Stimulated activated CD8-positive, alpha-beta memory T cell treated with anti-CD3 and anti-CD28 coated beads, Interleukin-12 subunit alpha, Interleukin-12 subunit beta, amount 100 ng/mL, for 4 hours (primary cell): Measurements from ENCODE around the gene KRTAP5-7.
"Not testable (repeated sequence)": the region's sequence is repeated elsewhere in the genome, so short reads cannot be mapped to it uniquely, and the experiment has no call there.

Experiments used
- DNase-seq: peaks from one replicate; pipeline ENCODE4 v3.0.0-alpha.2; 2020; ENCODE audit warnings: low read depth

KRTAP5-7 gene

GRCh38 chr11:71558996-71559395 is 31.9 kb downstream of the KRTAP5-7 start:
- DNase-seq = no peak

DNA sequence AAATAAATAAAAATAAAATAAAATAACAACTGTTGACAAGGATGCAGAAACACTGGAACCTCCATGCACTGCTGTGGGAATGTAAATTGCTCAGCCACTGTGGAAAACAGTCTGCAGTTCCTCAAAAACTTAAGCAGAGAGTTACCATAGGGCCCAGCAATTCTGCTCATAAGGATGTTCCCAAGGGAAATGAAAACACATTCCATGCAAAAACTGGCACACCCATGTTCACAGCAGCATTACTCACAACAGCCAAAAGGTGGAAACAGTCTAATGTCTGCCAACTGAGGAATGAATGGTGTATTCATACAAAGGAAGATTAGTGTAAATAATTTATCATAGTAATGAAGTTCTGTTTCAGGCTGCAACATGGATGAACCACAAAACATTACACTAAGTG is 35.1 kb downstream of the KRTAP5-7 start:
- DNase-seq = no peak

DNA sequence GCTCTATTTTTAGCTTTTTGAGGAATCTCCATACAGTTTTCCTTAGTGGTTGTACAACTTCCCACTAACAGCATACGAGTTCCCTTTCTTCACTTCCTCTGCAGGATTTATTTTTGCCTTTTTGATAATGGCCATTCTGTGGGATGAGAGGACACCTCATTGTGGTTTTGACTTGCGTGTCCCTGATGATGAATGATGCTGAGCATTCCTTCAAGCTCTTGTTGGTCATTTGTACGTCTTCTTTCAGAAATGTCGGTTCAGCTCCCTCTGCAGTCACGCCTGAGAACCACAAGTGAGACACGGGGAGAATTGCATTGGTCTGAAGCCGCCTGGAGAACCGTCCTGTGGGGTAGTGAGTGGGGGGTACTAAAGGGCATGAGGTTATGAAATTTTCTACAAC is 36.3 kb downstream of the KRTAP5-7 start:
- no peak for DNase-seq

DNA sequence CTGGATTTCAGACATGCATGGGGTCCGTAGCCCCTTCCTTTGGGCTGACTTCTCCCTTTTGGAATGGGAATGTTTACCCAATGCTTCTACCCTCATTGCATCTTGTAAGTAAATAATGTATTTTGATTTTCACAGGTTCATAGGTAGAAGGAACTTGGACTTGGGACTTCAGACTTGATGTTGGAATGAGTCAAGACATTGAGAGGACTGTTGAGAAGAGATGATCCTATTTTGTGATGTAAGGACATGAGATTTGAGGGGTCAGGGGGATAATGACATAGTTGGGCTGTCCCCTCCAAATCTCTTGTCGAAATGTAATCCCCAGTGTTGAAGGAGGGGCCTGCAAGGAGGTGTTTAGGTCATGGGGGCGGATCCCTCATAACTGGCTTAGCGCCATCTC is 37.4 kb downstream of the KRTAP5-7 start:
- no peak for DNase-seq

GRCh38 chr11:71565263-71565662 is 38.2 kb downstream of the KRTAP5-7 start, which contains the start of gene KRTAP5-10:
TSS of gene KRTAP5-10 (plus strand) at chr11:71565563. CDS start at chr11:71565588, 25 bp downstream.
- DNase-seq = no peak

GRCh38 chr11:71566081-71566620 is 39.1 kb downstream of the KRTAP5-7 start:
- DNase-seq = no peak

GRCh38 chr11:71566626-71567599 is 39.8 kb downstream of the KRTAP5-7 start:
- not testable (repeated sequence) for DNase-seq

GRCh38 chr11:71567633-71568032 is 40.6 kb downstream of the KRTAP5-7 start:
- not testable (repeated sequence) for DNase-seq

GRCh38 chr11:71568704-71569349 is 41.8 kb downstream of the KRTAP5-7 start:
- DNase-seq = no peak

DNA sequence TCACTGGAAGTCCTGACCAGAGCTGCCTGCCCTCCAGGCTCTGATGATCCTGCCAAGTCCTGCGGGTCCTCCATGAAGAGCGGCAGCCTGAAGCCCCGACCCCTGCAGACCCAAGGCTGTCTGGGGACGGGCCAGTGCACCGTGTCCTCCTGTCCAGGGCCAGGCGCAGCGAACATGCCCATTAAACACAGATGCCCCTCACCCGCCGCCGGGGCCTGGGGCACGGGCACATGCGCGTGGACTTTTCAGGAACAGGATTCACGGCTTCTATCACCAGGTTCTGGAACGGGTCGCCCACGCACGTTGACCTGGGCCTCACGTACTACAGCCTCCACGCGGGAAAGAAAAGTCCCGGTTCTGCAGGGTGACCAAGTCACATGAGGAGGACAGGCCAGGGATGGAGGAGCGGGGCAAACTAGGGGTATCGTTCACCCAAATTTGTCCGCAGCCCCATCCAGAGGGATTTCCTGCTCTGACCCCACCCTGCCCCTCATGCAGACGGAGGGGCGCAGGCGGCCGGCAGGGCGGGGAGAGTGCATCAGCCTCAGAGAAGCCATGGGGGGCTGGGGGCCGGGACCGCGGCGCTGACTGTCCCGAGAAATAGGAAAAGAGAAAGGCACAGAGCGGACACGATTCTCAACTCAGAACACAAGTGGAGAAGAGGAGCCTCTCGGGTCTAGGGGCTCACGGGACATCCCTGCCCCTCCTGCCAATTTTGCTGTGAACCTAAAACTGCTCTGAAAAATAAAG is 44.2 kb downstream of the KRTAP5-7 start:
- not testable (repeated sequence) for DNase-seq

GRCh38 chr11:71572811-71573210 is 45.7 kb downstream of the KRTAP5-7 start:
- no peak for DNase-seq

- DNase-seq = no peak
Observed at GRCh38 chr11:71574418-71574817, 47.4 kb downstream of the KRTAP5-7 start.

- no peak for DNase-seq
Observed at GRCh38 chr11:71575723-71576424, 48.8 kb downstream of the KRTAP5-7 start.

DNA sequence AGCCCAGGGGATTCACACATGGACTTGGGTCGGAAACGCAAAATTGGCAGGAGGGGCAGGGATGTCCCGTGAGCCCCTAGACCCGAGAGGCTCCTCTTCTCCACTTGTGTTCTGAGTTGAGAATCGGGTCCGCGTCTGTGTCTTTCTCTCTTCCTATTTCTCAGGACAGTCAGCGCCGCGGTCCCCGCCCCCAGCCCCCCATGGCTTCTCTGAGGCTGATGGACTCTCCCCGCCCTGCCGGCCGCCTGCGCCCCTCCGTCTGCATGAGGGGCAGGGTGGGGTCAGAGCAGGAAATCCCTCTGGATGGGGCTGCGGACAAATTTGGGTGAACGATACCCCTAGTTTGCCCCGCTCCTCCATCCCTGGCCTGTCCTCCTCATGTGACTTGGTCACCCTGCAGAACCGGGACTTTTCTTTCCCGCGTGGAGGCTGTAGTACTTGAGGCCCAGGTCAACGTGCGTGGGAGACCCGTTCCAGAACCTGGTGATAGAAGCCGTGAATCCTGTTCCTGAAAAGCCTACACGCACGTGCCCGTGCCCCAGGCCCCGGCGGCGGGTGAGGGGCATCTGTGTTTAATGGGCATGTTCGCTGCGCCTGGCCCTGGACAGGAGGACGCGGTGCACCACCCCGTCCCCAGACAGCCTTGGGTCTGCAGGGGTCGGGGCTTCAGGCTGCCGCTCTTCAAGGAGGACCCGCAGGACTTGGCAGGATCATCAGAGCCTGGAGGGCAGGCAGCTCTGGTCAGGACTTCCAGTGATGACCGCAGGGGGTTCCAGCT is 49.8 kb downstream of the KRTAP5-7 start:
- not testable (repeated sequence) for DNase-seq

DNA sequence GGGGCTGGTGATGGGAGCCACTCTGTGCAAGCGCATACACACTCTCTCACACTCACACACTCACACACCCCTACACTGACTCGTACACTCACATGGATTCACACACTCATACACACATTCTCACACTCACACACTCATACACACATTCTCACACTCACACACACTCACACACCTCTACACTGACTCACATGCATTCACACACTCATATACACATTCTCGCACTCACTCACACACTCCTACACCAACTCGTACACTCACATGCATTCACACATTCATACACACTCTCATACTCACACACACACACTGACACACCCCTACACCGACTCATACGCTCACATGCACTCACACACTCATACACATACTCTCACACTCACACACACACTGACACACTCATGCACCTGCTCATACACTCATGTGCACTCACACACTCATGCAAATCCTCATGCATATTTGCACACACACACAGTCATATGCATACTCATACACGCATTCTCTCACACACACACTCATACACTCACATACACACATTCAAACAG is 50.5 kb downstream of the KRTAP5-7 start:
- no peak for DNase-seq
